ENCODE data around the gene CEACAM8.

- TF ChIP-seq CTCF (IDR thresholded peaks at IDR 0.05) (no peak), POLR2AphosphoS5 (IDR thresholded peaks at IDR 0.05; ENCODE audit: insufficient read depth in 1 of 2, low read depth in 1 of 2) (no peak), POLR2A (IDR thresholded peaks at IDR 0.05) (no peak)
Measured at GRCh38 chr19:42626181-42626580, 31.5 kb upstream of the CEACAM8 start.

Measured in vagina (tissue), 2 donors.